HL-60 (cell line): ENCODE results near the gene ACTL10.

Experiments used
- GABPA ChIP-seq: IDR thresholded peaks from 2 replicates; pipeline ENCODE4 v1.6.1; 2012; ENCODE audit warnings: low read depth
- POLR2AphosphoS5 ChIP-seq: IDR thresholded peaks from 2 replicates; pipeline ENCODE4 v1.6.1; 2012; ENCODE audit warnings: low read depth
- SPI1 ChIP-seq: IDR thresholded peaks from 2 replicates; pipeline ENCODE4 v1.6.1; 2012; ENCODE audit warnings: low read depth, mild to moderate bottlenecking, borderline replicate concordance
- TF ChIP-seq, protein P1 (sequence below): IDR thresholded peaks from one replicate; pipeline ENCODE4 v1.5.1; 2011; ENCODE audit warnings: low read length, control low read depth, inconsistent platforms; ENCODE audit not compliant: insufficient read depth
- TF ChIP-seq, protein P2 (sequence below): IDR thresholded peaks from 2 replicates; pipeline ENCODE4 v1.6.1; 2012; ENCODE audit warnings: low read depth; ENCODE audit not compliant: insufficient replicate concordance

DNA sequence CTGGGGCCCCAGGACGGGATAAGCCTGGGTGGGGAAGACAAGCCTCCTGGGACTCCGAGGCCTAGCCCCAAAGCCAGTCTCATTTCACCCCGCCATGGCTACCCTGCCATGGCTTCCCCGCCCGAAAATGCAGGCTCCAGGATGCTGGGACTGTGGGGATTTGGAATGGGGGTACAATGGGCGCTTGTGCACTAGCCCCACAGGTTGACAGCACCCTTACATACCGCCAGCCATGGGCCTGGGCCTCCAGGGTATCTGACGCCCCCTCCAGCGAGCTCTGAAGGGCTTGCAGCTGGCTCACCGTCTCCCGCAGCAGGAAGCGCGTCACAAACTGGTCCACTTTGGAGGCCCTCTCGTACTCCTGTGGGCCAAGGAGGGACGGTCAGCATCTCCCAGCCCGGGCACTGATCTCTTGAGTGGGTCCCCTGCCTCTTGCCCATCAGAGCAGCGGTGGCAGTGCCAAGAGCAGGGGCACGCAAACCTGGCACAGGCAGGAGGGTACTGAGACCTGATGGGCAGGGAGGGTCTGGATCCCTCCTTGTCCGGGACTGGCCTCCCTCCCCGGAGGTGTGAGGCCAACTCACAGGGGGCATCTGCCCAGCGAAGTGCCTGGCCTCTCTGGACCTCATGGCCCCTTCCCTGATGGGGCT is 6.6 kb upstream of the ACTL10 start:
- TF ChIP-seq, protein P1, sequence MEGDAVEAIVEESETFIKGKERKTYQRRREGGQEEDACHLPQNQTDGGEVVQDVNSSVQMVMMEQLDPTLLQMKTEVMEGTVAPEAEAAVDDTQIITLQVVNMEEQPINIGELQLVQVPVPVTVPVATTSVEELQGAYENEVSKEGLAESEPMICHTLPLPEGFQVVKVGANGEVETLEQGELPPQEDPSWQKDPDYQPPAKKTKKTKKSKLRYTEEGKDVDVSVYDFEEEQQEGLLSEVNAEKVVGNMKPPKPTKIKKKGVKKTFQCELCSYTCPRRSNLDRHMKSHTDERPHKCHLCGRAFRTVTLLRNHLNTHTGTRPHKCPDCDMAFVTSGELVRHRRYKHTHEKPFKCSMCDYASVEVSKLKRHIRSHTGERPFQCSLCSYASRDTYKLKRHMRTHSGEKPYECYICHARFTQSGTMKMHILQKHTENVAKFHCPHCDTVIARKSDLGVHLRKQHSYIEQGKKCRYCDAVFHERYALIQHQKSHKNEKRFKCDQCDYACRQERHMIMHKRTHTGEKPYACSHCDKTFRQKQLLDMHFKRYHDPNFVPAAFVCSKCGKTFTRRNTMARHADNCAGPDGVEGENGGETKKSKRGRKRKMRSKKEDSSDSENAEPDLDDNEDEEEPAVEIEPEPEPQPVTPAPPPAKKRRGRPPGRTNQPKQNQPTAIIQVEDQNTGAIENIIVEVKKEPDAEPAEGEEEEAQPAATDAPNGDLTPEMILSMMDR, result no peak
- TF ChIP-seq GABPA, result no peak
- TF ChIP-seq, protein P2, sequence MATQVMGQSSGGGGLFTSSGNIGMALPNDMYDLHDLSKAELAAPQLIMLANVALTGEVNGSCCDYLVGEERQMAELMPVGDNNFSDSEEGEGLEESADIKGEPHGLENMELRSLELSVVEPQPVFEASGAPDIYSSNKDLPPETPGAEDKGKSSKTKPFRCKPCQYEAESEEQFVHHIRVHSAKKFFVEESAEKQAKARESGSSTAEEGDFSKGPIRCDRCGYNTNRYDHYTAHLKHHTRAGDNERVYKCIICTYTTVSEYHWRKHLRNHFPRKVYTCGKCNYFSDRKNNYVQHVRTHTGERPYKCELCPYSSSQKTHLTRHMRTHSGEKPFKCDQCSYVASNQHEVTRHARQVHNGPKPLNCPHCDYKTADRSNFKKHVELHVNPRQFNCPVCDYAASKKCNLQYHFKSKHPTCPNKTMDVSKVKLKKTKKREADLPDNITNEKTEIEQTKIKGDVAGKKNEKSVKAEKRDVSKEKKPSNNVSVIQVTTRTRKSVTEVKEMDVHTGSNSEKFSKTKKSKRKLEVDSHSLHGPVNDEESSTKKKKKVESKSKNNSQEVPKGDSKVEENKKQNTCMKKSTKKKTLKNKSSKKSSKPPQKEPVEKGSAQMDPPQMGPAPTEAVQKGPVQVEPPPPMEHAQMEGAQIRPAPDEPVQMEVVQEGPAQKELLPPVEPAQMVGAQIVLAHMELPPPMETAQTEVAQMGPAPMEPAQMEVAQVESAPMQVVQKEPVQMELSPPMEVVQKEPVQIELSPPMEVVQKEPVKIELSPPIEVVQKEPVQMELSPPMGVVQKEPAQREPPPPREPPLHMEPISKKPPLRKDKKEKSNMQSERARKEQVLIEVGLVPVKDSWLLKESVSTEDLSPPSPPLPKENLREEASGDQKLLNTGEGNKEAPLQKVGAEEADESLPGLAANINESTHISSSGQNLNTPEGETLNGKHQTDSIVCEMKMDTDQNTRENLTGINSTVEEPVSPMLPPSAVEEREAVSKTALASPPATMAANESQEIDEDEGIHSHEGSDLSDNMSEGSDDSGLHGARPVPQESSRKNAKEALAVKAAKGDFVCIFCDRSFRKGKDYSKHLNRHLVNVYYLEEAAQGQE, result no peak
- TF ChIP-seq SPI1, result no peak
- TF ChIP-seq POLR2AphosphoS5, result no peak
